GM23338 (cell line): ENCODE results near the gene SERPINI2. TPM values are rescaled to one million over a fixed set of nuclear protein-coding genes. Genes with fewer than 3 reads are reported as not detected.
A peak's percentile ranks its signal among the peaks of the same experiment; 100 is the strongest.

Source experiments
- ATAC-seq: fragments of 200-7000 bp; cut with Tn5 transposase; 3 replicates; pipeline ENCODE4 v1.9.1; 2020
- DNase-seq: peaks from one replicate; pipeline ENCODE4 v3.0.0-alpha.2; 2015; ENCODE audit warnings: low spot score
- H2AFZ ChIP-seq: fragments of 200-600 bp; sonication (generic); 2 replicates; pipeline ENCODE4 v1.8.0; 2016; ENCODE audit warnings: antibody characterized with exemption, mild to moderate bottlenecking, moderate library complexity
- H3F3A ChIP-seq: fragments of 200-600 bp; sonication (generic); replicated peaks from 2 replicates; pipeline ENCODE4 v1.8.0; 2017; ENCODE audit warnings: antibody characterized with exemption, mixed run types, low read depth
- H3K27ac ChIP-seq: fragments of 200-600 bp; sonication (generic); 2 replicates; pipeline ENCODE4 v1.6.1; 2016; ENCODE audit warnings: low read depth
- H3K27me3 ChIP-seq: fragments of 200-600 bp; sonication (generic); 2 replicates; pipeline ENCODE4 v1.8.0; 2016; ENCODE audit warnings: mild to moderate bottlenecking, mixed run types, moderate library complexity; ENCODE audit not compliant: insufficient read depth
- H3K36me3 ChIP-seq: fragments of 200-600 bp; sonication (generic); 2 replicates; pipeline ENCODE4 v1.8.0; 2016; ENCODE audit warnings: mild to moderate bottlenecking; ENCODE audit not compliant: insufficient read depth
- H3K4me1 ChIP-seq: fragments of 200-600 bp; sonication (generic); 2 replicates; pipeline ENCODE4 v1.8.0; 2016; ENCODE audit warnings: mild to moderate bottlenecking, moderate library complexity; ENCODE audit not compliant: insufficient read depth
- H3K4me2 ChIP-seq: fragments of 200-600 bp; sonication (generic); 2 replicates; pipeline ENCODE4 v1.7.1; 2017; ENCODE audit warnings: mixed run types
- H3K4me3 ChIP-seq: fragments of 200-600 bp; sonication (generic); 2 replicates; pipeline ENCODE4 v1.6.1; 2016; ENCODE audit warnings: mixed run types
- H3K79me2 ChIP-seq: fragments of 200-600 bp; sonication (generic); replicated peaks from 2 replicates; pipeline ENCODE4 v1.8.0; 2017; ENCODE audit warnings: mild to moderate bottlenecking; ENCODE audit not compliant: insufficient read depth
- H3K9me2 ChIP-seq: fragments of 200-600 bp; sonication (generic); 2 replicates; pipeline ENCODE4 v1.8.0; 2017; ENCODE audit not compliant: insufficient read depth
- H4K20me1 ChIP-seq: fragments of 200-600 bp; sonication (generic); replicated peaks from 2 replicates; pipeline ENCODE4 v1.8.0; 2017; ENCODE audit warnings: mild to moderate bottlenecking; ENCODE audit not compliant: insufficient read depth
- H3K27ac Mint-ChIP-seq: 2 replicates; pipeline ENCODE4 v1.8.0; 2020; ENCODE audit warnings: inconsistent platforms, mild to moderate bottlenecking, moderate library complexity, mixed read lengths
- H3K27me3 Mint-ChIP-seq: 3 replicates; pipeline ENCODE4 v1.8.0; 2022; ENCODE audit warnings: low read depth, mild to moderate bottlenecking, moderate library complexity, mixed read lengths, inconsistent platforms; ENCODE audit not compliant: insufficient read depth, poor library complexity
- H3K36me3 Mint-ChIP-seq: 3 replicates; pipeline ENCODE4 v1.8.0; 2021; ENCODE audit warnings: low read depth, mild to moderate bottlenecking, inconsistent platforms, moderate library complexity, mixed read lengths
- H3K4me1 Mint-ChIP-seq: 3 replicates; pipeline ENCODE4 v1.8.0; 2020; ENCODE audit warnings: mild to moderate bottlenecking, inconsistent platforms, mixed read lengths
- H3K4me3 Mint-ChIP-seq: 3 replicates; pipeline ENCODE4 v1.8.0; 2021; ENCODE audit warnings: moderate library complexity, mild to moderate bottlenecking, inconsistent platforms, mixed read lengths
- H3K9me3 Mint-ChIP-seq: 3 replicates; pipeline ENCODE4 v1.8.0; 2020; ENCODE audit warnings: moderate library complexity, mild to moderate bottlenecking, inconsistent platforms, mixed read lengths
- CREB1 ChIP-seq: fragments of 250-450 bp; sonication (Bioruptor Pico); IDR thresholded peaks from 2 replicates; pipeline ENCODE4 v1.5.0; 2020; ENCODE audit warnings: low read depth, mild to moderate bottlenecking, moderate library complexity
- EZH2 ChIP-seq: fragments of 200-600 bp; sonication (generic); IDR thresholded peaks from one replicate; pipeline ENCODE4 v1.8.0; 2017; ENCODE audit warnings: antibody characterized with exemption, mild to moderate bottlenecking, low read depth; ENCODE audit not compliant: unreplicated experiment
- JUNB ChIP-seq: IDR thresholded peaks from one replicate; pipeline ENCODE4 v1.6.1; 2016; ENCODE audit warnings: antibody characterized with exemption; ENCODE audit not compliant: unreplicated experiment
- STAT1 ChIP-seq: IDR thresholded peaks from one replicate; pipeline ENCODE4 v1.6.1; 2016; ENCODE audit warnings: antibody characterized with exemption; ENCODE audit not compliant: unreplicated experiment
- ZNF114 ChIP-seq: fragments of 250-450 bp; sonication (Bioruptor Pico); IDR thresholded peaks from 2 replicates; pipeline ENCODE4 v1.5.0; 2020; ENCODE audit warnings: mild to moderate bottlenecking, moderate library complexity
- ZNF331 ChIP-seq: fragments of 250-450 bp; sonication (Bioruptor Pico); IDR thresholded peaks from 2 replicates; pipeline ENCODE4 v1.5.0; 2020; ENCODE audit warnings: low read depth, mild to moderate bottlenecking, moderate library complexity
- long read RNA-seq: library from polyadenylated mRNA; unstranded; transcript quantifications from one replicate; pipeline ENCODE4 v2.0.0, GENCODE V29; 2020; ENCODE audit not compliant: unreplicated experiment
- polyA plus RNA-seq: library from polyadenylated mRNA; unstranded; fragments of >200 nt; fragmentation: Nextera tagmentation; extraction: Ambion mirVana; gene quantifications from 2 replicates; pipeline ENCODE4 v1.2.1, GENCODE V29; 2016
- total RNA-seq: library from RNA; depleted of rRNA; stranded (reverse); fragments of >200 nt; shearing (Covaris generic); gene quantifications from 2 replicates; pipeline ENCODE4 v1.2.3, GENCODE V29; 2014; rRNA removed
- TF ChIP-seq, protein P1 (sequence below): IDR thresholded peaks from one replicate; pipeline ENCODE4 v1.6.1; 2018; ENCODE audit warnings: antibody characterized with exemption; ENCODE audit not compliant: unreplicated experiment
- TF ChIP-seq, protein P2 (sequence below): IDR thresholded peaks from 2 replicates; pipeline ENCODE4 v1.6.1; 2016; ENCODE audit warnings: antibody characterized with exemption

Gene SERPINI2
- total RNA-seq (1.8 and 2.5 TPM in 2 replicates), polyA plus RNA-seq (0.57 and 0.68 TPM in 2 replicates)
- long read RNA-seq = 0 reads

DNA sequence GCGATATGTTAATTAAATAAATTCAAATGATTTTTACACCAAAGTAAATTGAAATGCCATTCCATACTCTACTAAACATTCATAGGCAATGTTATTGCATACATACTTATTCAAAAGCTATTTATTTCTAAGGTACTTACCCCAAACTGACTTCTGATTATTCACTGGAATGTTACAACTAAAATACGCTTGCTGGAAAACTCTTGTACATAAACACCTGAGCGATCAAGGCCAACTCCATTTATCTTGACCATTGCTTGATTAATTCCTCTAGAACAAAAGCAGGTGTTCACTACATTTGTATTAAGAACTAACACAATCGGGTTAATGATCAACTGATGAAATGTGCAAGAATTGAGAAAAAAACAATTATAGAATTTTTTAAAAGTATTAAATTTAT, at the start of gene SERPINI2:
TSS of gene SERPINI2 (minus strand) at position 180 of the 400 bp plus-strand sequence. CDS start 2,208 bp downstream, outside the sequence.
- no peak within 1 kb of the TSS for H3K4me3 Mint-ChIP-seq
- no peak for TF ChIP-seq EZH2
- TF ChIP-seq, protein P1, sequence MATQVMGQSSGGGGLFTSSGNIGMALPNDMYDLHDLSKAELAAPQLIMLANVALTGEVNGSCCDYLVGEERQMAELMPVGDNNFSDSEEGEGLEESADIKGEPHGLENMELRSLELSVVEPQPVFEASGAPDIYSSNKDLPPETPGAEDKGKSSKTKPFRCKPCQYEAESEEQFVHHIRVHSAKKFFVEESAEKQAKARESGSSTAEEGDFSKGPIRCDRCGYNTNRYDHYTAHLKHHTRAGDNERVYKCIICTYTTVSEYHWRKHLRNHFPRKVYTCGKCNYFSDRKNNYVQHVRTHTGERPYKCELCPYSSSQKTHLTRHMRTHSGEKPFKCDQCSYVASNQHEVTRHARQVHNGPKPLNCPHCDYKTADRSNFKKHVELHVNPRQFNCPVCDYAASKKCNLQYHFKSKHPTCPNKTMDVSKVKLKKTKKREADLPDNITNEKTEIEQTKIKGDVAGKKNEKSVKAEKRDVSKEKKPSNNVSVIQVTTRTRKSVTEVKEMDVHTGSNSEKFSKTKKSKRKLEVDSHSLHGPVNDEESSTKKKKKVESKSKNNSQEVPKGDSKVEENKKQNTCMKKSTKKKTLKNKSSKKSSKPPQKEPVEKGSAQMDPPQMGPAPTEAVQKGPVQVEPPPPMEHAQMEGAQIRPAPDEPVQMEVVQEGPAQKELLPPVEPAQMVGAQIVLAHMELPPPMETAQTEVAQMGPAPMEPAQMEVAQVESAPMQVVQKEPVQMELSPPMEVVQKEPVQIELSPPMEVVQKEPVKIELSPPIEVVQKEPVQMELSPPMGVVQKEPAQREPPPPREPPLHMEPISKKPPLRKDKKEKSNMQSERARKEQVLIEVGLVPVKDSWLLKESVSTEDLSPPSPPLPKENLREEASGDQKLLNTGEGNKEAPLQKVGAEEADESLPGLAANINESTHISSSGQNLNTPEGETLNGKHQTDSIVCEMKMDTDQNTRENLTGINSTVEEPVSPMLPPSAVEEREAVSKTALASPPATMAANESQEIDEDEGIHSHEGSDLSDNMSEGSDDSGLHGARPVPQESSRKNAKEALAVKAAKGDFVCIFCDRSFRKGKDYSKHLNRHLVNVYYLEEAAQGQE = no peak
- no peak for TF ChIP-seq STAT1
- no peaks in the 10 kb centered on the region for H3K4me1 Mint-ChIP-seq
- no peaks in the 10 kb centered on the region for H3K27me3 Mint-ChIP-seq
- Histone ChIP-seq H2AFZ (no peak within 1 kb of the TSS), H3K9me2 (no peaks in the 10 kb centered on the region), H3K4me2 (no peak within 1 kb of the TSS), H3K27me3 (no peaks in the 10 kb centered on the region), H3K4me1 (no peaks in the 10 kb centered on the region), H3K36me3 (no peaks in the 10 kb centered on the region), H4K20me1 (no peaks in the 10 kb centered on the region), H3K79me2 (no peaks in the 10 kb centered on the region), H3K4me3 (no peak within 1 kb of the TSS), H3F3A (no peaks in the 10 kb centered on the region), H3K27ac (no peak within 1 kb of the TSS)
- H3K9me3 Mint-ChIP-seq = no peaks in the 10 kb centered on the region
- no peak for DNase-seq
- no peak for ATAC-seq
- H3K27ac Mint-ChIP-seq = no peak within 1 kb of the TSS
- no peaks in the 10 kb centered on the region for H3K36me3 Mint-ChIP-seq

DNA sequence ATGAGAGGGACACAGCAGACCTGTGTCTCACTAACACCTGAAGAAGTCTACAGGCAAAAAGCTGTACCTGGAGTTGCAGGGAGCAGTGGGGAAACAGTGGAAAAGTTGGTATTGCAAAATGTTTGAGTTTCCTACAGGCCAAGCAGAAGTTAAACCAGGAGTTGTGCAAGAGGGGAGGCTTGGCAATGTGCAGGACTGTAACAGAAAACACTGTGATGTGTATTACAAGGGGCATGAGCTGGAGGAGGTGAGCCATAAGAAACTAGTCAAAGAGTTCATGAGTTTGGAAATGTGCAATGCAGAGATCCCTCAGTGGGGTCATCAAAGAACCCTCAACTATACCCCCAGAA, 47.1 kb upstream of the SERPINI2 start:
- H3F3A ChIP-seq = no peaks in the 10 kb centered on the region
- peaks cover 7% of the 10 kb centered on the region; the same call in 2 of the 3 replicates for H3K4me1 Mint-ChIP-seq
- H3K36me3 ChIP-seq = no peaks in the 10 kb centered on the region
- H4K20me1 ChIP-seq = no peaks in the 10 kb centered on the region
- H3K27me3 Mint-ChIP-seq = peaks cover 4% of the 10 kb centered on the region
- ATAC-seq = no peak
- no peak overlapping the region for H3K4me3 ChIP-seq
- H3K27ac ChIP-seq = no peak overlapping the region
- no peaks in the 10 kb centered on the region; the same call in 1 of the 3 replicates for H3K36me3 Mint-ChIP-seq
- no peaks in the 10 kb centered on the region for H3K4me1 ChIP-seq
- H3K9me2 ChIP-seq = peaks cover 4% of the 10 kb centered on the region; the same call in 1 of the 2 replicates
- H3K27me3 ChIP-seq = no peaks in the 10 kb centered on the region
- no peak overlapping the region for H2AFZ ChIP-seq
- H3K4me2 ChIP-seq = no peak overlapping the region
- DNase-seq = no peak
- no peak overlapping the region for H3K4me3 Mint-ChIP-seq
- peak overlapping the region; percentile 21 for H3K27ac Mint-ChIP-seq
- H3K9me3 Mint-ChIP-seq = peaks cover 8% of the 10 kb centered on the region; the same call in 2 of the 3 replicates
- no peaks in the 10 kb centered on the region for H3K79me2 ChIP-seq
- TF ChIP-seq CREB1 (CRISPR knock-in tag) (no peak), STAT1 (no peak), ZNF331 (CRISPR knock-in tag) (no peak), ZNF114 (CRISPR knock-in tag) (no peak), EZH2 (no peak), JUNB (no peak)
- TF ChIP-seq, protein P1 = no peak
- TF ChIP-seq, protein P2, sequence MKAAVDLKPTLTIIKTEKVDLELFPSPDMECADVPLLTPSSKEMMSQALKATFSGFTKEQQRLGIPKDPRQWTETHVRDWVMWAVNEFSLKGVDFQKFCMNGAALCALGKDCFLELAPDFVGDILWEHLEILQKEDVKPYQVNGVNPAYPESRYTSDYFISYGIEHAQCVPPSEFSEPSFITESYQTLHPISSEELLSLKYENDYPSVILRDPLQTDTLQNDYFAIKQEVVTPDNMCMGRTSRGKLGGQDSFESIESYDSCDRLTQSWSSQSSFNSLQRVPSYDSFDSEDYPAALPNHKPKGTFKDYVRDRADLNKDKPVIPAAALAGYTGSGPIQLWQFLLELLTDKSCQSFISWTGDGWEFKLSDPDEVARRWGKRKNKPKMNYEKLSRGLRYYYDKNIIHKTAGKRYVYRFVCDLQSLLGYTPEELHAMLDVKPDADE = no peak
